ENCODE measurements around the gene GRIK3. TPM values are rescaled to one million over a fixed set of nuclear protein-coding genes. Genes with fewer than 3 reads are reported as not detected.

The GRIK3 gene
- total RNA-seq, 2 donors from 2014 or later = not detected

GRCh38 chr1:36818771-36819170 lies 215.5 kb downstream of the GRIK3 start:
- ATAC-seq = peak in 1 of 2 donors; percentile 57
- no peaks in the 10 kb centered on the region for H3K36me3 Mint-ChIP-seq
- H3K9me3 Mint-ChIP-seq = no peaks in the 10 kb centered on the region
- H3K4me3 Mint-ChIP-seq = no peak overlapping the region
- H3K27me3 Mint-ChIP-seq = peaks cover 7 to 8% of the 10 kb centered on the region in 2 donors
- DNase-seq (ENCODE audit: low spot score) = no peak
- peaks cover 0 to 4% of the 10 kb centered on the region in 2 donors for H3K4me1 Mint-ChIP-seq (ENCODE audit: low read depth in 2 of 2)
- no peak overlapping the region for H3K27ac Mint-ChIP-seq

GRCh38 chr1:36816348-36816747 lies 218.0 kb downstream of the GRIK3 start:
- ATAC-seq (no peak), DNase-seq (ENCODE audit: low spot score) (no peak)
- Mint-ChIP-seq H3K9me3 (no peaks in the 10 kb centered on the region), H3K36me3 (no peaks in the 10 kb centered on the region), H3K27ac (no peak overlapping the region), H3K27me3 (peaks cover 3 to 7% of the 10 kb centered on the region in 2 donors), H3K4me1 (ENCODE audit: low read depth in 2 of 2) (no peaks in the 10 kb centered on the region), H3K4me3 (no peak overlapping the region)

DNA sequence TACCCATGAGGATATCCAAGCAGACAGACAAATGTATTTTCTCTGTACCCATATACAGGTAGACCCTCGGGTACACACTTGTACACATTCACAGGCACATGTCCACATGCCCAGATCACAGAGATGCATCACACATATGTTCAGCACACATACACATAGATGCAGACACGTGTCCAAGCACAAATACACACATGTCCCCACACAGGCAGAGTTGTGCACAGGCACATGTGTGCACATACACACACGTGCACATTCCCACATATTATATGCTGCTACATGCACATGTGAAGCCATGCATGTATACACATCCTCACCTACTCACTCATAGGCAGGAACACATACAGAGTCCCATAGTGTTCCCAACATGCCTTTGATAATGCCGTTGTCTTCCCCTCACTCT lies 219.5 kb downstream of the GRIK3 start:
- no peaks in the 10 kb centered on the region for H3K4me1 Mint-ChIP-seq (ENCODE audit: low read depth in 2 of 2)
- no peaks in the 10 kb centered on the region for H3K9me3 Mint-ChIP-seq
- ATAC-seq = no peak
- H3K27ac Mint-ChIP-seq = no peak overlapping the region
- no peak for DNase-seq (ENCODE audit: low spot score)
- H3K36me3 Mint-ChIP-seq = no peaks in the 10 kb centered on the region
- peaks cover 0 to 1% of the 10 kb centered on the region in 2 donors for H3K27me3 Mint-ChIP-seq
- no peak overlapping the region for H3K4me3 Mint-ChIP-seq

DNA sequence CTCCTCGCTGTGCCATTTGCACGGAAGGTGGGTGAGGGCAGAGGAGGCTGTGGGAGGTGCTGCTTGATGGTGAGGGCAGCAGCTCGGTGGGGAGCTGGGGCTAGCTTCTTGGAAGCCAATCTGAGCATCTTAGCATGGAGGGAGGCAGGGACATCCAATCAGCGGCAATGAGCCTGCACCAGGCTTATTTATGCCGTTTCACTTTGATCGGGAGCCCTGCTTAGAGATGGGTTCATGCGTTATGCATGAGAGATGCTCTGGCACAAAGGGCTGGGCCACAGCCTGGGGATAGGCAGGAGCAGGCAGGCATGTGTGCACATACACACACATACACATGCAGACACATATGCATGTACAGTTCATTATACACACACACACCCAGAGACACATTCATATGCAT lies 220.2 kb downstream of the GRIK3 start:
- peaks cover 2 to 8% of the 10 kb centered on the region in 2 donors for H3K27me3 Mint-ChIP-seq
- no peaks in the 10 kb centered on the region for H3K36me3 Mint-ChIP-seq
- H3K4me3 Mint-ChIP-seq = no peak overlapping the region
- H3K27ac Mint-ChIP-seq = no peak overlapping the region
- H3K9me3 Mint-ChIP-seq = no peaks in the 10 kb centered on the region
- DNase-seq (ENCODE audit: low spot score) (no peak), ATAC-seq (no peak)
- no peaks in the 10 kb centered on the region for H3K4me1 Mint-ChIP-seq (ENCODE audit: low read depth in 2 of 2)

- no peaks in the 10 kb centered on the region for H3K36me3 Mint-ChIP-seq
- no peak overlapping the region for H3K4me3 Mint-ChIP-seq
- H3K27me3 Mint-ChIP-seq = peaks cover 7 to 21% of the 10 kb centered on the region in 2 donors
- no peak for DNase-seq (ENCODE audit: low spot score)
- no peaks in the 10 kb centered on the region for H3K4me1 Mint-ChIP-seq (ENCODE audit: low read depth in 2 of 2)
- no peak overlapping the region for H3K27ac Mint-ChIP-seq
- ATAC-seq = peak in 1 of 2 donors; percentile 11
- H3K9me3 Mint-ChIP-seq = no peaks in the 10 kb centered on the region
Measured at GRCh38 chr1:36807262-36807661, 227.1 kb downstream of the GRIK3 start.

DNA sequence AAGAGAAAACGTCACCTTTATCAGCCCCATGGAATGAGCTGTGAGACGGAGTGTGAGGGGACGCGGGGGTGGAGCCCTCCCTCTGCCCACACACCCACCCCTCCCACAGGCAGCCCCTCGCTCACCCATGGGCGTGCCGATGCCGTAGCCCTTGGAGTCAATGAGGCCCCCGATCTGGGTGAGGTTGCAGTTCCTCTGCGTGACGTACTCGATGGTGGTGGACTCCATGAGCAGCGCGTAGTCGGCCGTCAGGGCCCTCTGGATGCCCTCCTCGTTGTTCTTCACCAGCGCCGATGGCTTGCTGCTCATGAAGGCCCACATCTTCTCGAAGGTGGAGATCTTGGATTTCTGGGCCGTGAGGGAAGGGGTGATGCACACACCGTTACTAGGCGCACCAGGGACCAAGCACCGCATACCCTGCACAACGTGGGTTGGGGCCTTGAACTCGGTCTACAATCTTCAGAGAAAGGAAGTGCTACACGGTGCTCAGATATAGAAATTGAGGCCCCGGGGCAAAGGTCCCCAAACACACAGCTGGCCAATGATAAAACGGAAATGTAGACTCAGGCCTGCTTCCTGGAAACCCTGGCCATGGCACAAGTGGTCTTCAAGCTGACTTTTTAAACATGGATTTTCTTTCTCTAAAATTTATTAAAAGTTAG lies 228.2 kb downstream of the GRIK3 start:
- no peaks in the 10 kb centered on the region for H3K4me1 Mint-ChIP-seq (ENCODE audit: low read depth in 2 of 2)
- DNase-seq (ENCODE audit: low spot score) (no peak), ATAC-seq (no peak)
- no peak overlapping the region for H3K4me3 Mint-ChIP-seq
- H3K36me3 Mint-ChIP-seq = no peaks in the 10 kb centered on the region
- H3K27me3 Mint-ChIP-seq = peaks cover 7 to 21% of the 10 kb centered on the region in 2 donors
- no peaks in the 10 kb centered on the region for H3K9me3 Mint-ChIP-seq
- no peak overlapping the region for H3K27ac Mint-ChIP-seq

- no peaks in the 10 kb centered on the region for H3K4me1 Mint-ChIP-seq (ENCODE audit: low read depth in 2 of 2)
- no peak overlapping the region for H3K27ac Mint-ChIP-seq
- no peak overlapping the region for H3K4me3 Mint-ChIP-seq
- DNase-seq (ENCODE audit: low spot score) = no peak
- no peak for ATAC-seq
- H3K9me3 Mint-ChIP-seq = no peaks in the 10 kb centered on the region
- no peaks in the 10 kb centered on the region for H3K36me3 Mint-ChIP-seq
- H3K27me3 Mint-ChIP-seq = peaks cover 9 to 20% of the 10 kb centered on the region in 2 donors
Measured at GRCh38 chr1:36804669-36805314, 229.5 kb downstream of the GRIK3 start.

DNA sequence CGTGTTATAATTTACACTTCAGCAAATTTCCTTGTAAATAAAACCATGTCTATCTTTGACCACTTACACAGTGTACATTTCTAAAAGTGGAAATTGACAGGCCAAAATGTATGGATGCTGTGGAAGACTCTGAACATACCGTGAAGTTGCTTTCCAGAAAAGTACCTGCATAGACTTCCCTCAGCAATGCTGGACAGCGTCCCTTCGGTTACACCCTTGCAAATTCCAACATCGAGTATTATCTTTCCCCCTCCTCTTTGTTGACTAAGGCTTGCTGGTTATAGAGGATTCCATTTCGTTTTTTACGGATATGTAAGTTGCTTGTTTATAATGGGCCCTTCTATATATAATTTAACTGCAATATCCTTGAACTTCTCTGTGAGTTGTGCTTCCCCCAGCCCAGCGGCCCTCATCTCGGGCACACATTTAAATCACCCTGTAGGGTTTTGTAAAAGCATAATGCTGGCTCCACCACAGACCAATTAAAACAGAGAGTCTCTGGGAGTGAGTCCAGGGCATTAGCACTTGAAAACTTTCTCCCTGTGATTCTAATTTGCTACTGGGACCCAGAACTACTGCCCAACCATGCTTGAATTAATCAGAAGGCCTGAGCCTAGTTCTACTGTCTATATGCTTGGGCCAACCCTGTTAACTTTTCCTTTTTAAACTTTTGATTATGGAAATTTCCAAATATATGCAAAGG lies 230.3 kb downstream of the GRIK3 start:
- Mint-ChIP-seq H3K9me3 (no peaks in the 10 kb centered on the region), H3K27ac (no peak overlapping the region), H3K4me3 (no peak overlapping the region), H3K36me3 (no peaks in the 10 kb centered on the region), H3K27me3 (peaks cover 6 to 12% of the 10 kb centered on the region in 2 donors), H3K4me1 (ENCODE audit: low read depth in 2 of 2) (no peaks in the 10 kb centered on the region)
- no peak for ATAC-seq
- no peak for DNase-seq (ENCODE audit: low spot score)

DNA sequence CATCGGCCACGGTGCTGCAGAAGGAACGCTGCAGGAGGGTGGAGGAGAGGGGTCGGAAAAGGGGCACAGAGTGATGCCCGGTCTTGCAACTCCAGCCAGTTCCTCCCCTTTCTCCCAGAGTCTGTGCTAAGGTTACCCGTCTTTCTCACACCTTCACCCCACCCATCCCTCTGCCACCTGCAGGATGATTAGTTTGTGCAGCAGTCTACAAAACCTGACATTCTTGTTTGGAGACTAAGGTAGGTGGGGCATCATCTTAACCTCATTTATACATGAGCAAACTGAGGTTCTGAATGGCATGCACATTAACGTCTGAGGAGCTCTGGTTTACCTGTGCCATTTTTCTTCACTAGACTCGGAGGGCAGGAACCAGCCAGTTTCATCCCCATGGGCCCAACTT lies 232.3 kb downstream of the GRIK3 start:
- Mint-ChIP-seq H3K27me3 (peaks cover 2 to 8% of the 10 kb centered on the region in 2 donors), H3K27ac (no peak overlapping the region), H3K4me1 (ENCODE audit: low read depth in 2 of 2) (no peaks in the 10 kb centered on the region), H3K4me3 (no peak overlapping the region), H3K9me3 (no peaks in the 10 kb centered on the region), H3K36me3 (no peaks in the 10 kb centered on the region)
- DNase-seq (ENCODE audit: low spot score) (no peak), ATAC-seq (no peak)

GRCh38 chr1:36797761-36798160 lies 236.6 kb downstream of the GRIK3 start:
- no peak for DNase-seq (ENCODE audit: low spot score)
- no peaks in the 10 kb centered on the region for H3K9me3 Mint-ChIP-seq
- H3K27me3 Mint-ChIP-seq = peaks cover 2% of the 10 kb centered on the region in 2 donors
- no peak overlapping the region for H3K27ac Mint-ChIP-seq
- no peaks in the 10 kb centered on the region for H3K4me1 Mint-ChIP-seq (ENCODE audit: low read depth in 2 of 2)
- ATAC-seq = no peak
- no peak overlapping the region for H3K4me3 Mint-ChIP-seq
- H3K36me3 Mint-ChIP-seq = no peaks in the 10 kb centered on the region

DNA sequence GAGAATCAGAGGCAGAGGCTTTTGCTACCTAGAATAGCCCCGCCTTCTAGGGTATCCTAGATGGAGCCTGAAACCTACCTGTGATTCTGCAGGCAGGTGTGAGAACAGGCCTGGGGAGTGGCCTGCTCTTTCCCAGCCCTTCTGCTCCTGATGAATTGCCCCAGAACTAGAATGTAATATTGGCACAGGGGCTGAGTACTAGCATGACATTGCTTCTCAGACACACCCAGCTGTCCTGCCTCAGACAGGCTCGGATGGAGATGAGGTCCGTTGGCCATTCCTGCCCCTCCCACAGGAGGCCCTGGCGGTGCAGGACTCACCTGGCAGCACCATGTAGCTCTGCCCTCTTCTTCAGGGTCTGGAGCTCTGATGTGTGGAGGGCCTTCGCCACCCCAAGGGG lies 237.6 kb downstream of the GRIK3 start:
- Mint-ChIP-seq H3K36me3 (no peaks in the 10 kb centered on the region), H3K27me3 (peaks cover 0 to 6% of the 10 kb centered on the region in 2 donors), H3K27ac (no peak overlapping the region), H3K4me1 (ENCODE audit: low read depth in 2 of 2) (no peaks in the 10 kb centered on the region), H3K4me3 (no peak overlapping the region), H3K9me3 (no peaks in the 10 kb centered on the region)
- ATAC-seq = no peak
- no peak for DNase-seq (ENCODE audit: low spot score)

GRCh38 chr1:36796106-36796590 lies 238.2 kb downstream of the GRIK3 start:
- H3K27ac Mint-ChIP-seq = no peak overlapping the region
- DNase-seq (ENCODE audit: low spot score) = no peak
- peak in 1 of 2 donors; percentile 13 for ATAC-seq

DNA sequence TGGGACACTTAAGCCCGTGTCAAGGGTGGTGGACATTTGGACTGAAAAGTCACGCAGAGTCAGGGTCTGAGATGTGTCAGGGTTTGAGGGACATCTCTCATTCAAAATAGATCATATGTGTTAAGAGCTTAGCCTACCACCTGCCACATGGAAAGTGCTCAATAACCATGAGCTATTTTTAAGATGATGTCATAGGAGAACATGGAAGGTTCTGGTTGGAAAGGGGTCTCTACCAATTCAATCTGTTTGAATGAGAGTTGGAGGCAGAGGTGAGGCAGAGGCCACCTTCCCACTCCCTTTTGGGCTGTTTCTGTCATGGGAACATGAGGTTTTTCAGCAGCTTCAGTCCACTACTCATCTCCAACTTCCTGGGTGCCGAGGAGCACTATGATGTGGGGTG lies 239.9 kb downstream of the GRIK3 start:
- no peaks in the 10 kb centered on the region for H3K36me3 Mint-ChIP-seq
- H3K4me3 Mint-ChIP-seq = no peak overlapping the region
- no peaks in the 10 kb centered on the region for H3K4me1 Mint-ChIP-seq (ENCODE audit: low read depth in 2 of 2)
- no peak for DNase-seq (ENCODE audit: low spot score)
- no peak overlapping the region for H3K27ac Mint-ChIP-seq
- peaks cover 0 to 5% of the 10 kb centered on the region in 2 donors for H3K27me3 Mint-ChIP-seq
- ATAC-seq = no peak
- H3K9me3 Mint-ChIP-seq = no peaks in the 10 kb centered on the region

More at GRCh38 chr1:36796106-36796590, 238.2 kb downstream of the GRIK3 start:
- H3K27me3 Mint-ChIP-seq = peaks cover 0 to 7% of the 10 kb centered on the region in 2 donors
- no peaks in the 10 kb centered on the region for H3K4me1 Mint-ChIP-seq (ENCODE audit: low read depth in 2 of 2)
- H3K36me3 Mint-ChIP-seq = no peaks in the 10 kb centered on the region
- H3K4me3 Mint-ChIP-seq = no peak overlapping the region
- H3K9me3 Mint-ChIP-seq = no peaks in the 10 kb centered on the region

- no peaks in the 10 kb centered on the region for H3K4me1 Mint-ChIP-seq (ENCODE audit: low read depth in 2 of 2)
- no peaks in the 10 kb centered on the region for H3K36me3 Mint-ChIP-seq
- no peak overlapping the region for H3K27ac Mint-ChIP-seq
- H3K27me3 Mint-ChIP-seq = peaks cover 0 to 9% of the 10 kb centered on the region in 2 donors
- ATAC-seq (no peak), DNase-seq (ENCODE audit: low spot score) (no peak)
- H3K9me3 Mint-ChIP-seq = no peaks in the 10 kb centered on the region
- no peak overlapping the region for H3K4me3 Mint-ChIP-seq
Measured at GRCh38 chr1:36793452-36793851, 240.9 kb downstream of the GRIK3 start.
